Activated naive CD4-positive, alpha-beta T cell treated with anti-CD3 and anti-CD28 coated beads, Interleukin-2, amount 10 ng/mL, durations not matched to agents 7 days and 5 days (primary cell): Measurements from ENCODE around the gene HSPB2.

Experiments
- CTCF ChIA-PET: fragments of 350-600 bp; sonication (Branson Sonifier 250); formaldehyde crosslinking; loops from one replicate; lab custom pipeline; 2021; ENCODE audit warnings: antibody characterized with exemption; lab: Charles Lee
- DNase-seq: peaks from one replicate; pipeline ENCODE4 v3.0.0-alpha.2; 2020
- H3K27ac Mint-ChIP-seq: one replicate; pipeline ENCODE4 v1.8.0; 2021; ENCODE audit warnings: mild to moderate bottlenecking, moderate library complexity, mixed read lengths
- H3K27me3 Mint-ChIP-seq: one replicate; pipeline ENCODE4 v1.8.0; 2021; ENCODE audit warnings: mild to moderate bottlenecking, mixed read lengths
- H3K36me3 Mint-ChIP-seq: one replicate; pipeline ENCODE4 v1.8.0; 2021; ENCODE audit warnings: mixed read lengths
- H3K4me1 Mint-ChIP-seq: one replicate; pipeline ENCODE4 v1.8.0; 2021; ENCODE audit warnings: mixed read lengths
- H3K4me3 Mint-ChIP-seq: one replicate; pipeline ENCODE4 v1.8.0; 2021; ENCODE audit warnings: mild to moderate bottlenecking, moderate library complexity, mixed read lengths
- H3K9me3 Mint-ChIP-seq: one replicate; pipeline ENCODE4 v1.8.0; 2021; ENCODE audit warnings: mixed read lengths

Gene HSPB2

DNA sequence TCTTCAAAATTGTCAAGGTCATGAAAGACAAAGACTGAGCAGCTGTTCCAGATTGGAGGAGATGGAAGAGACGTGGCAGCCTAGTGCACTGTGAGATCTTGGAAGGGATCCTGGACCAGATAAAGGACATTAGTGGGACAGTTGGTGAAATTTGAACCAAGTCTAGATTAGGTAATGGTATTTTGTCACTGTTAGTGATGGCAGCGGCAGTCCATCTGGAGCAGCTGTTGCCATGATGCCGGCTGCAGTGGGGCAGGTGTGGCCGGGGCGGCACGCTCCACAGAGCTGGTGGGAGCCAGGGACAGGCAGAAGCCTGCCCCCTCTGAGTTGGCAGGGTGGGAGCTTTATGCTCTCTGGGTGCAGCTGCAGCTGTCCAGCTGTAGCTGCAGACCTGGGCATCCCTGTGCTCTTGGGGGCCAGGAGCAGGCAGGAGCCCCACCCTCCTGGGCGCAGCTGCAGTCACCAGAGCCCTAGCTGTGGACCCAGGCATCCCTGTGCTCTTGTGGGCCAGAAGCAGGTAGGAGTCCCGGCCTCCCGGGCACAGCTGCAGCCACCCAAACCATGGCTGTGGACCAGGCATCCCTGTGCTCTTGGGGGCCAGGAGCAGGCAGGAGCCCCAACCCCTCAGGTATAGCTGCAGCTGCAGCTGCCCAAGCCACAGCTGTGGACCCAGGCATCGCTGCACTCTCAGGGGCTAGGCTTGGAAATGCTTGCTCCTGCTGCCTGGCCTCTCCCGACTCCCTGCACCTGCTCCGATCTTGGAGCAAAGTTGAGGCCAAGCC is 45.3 kb downstream of the HSPB2 start:
- no peak for DNase-seq
- Mint-ChIP-seq H3K4me1 (no peaks in the 10 kb centered on the region), H3K4me3 (no peak overlapping the region), H3K27ac (no peak overlapping the region), H3K27me3 (no peaks in the 10 kb centered on the region), H3K9me3 (no peaks in the 10 kb centered on the region), H3K36me3 (no peaks in the 10 kb centered on the region)
- CTCF ChIA-PET, result interaction anchor here (1.0 kb wide), 1 partner anchor 8 kb away, joined by 3 read pairs; no protein-coding TSS in a partner anchor

GRCh38 chr11:111960916-111961315 is 48.4 kb downstream of the HSPB2 start:
- no peak for DNase-seq
- Mint-ChIP-seq H3K27me3 (no peaks in the 10 kb centered on the region), H3K4me3 (no peak overlapping the region), H3K36me3 (no peaks in the 10 kb centered on the region), H3K27ac (no peak overlapping the region), H3K4me1 (no peaks in the 10 kb centered on the region), H3K9me3 (no peaks in the 10 kb centered on the region)
- CTCF ChIA-PET, result no interaction called here

DNA sequence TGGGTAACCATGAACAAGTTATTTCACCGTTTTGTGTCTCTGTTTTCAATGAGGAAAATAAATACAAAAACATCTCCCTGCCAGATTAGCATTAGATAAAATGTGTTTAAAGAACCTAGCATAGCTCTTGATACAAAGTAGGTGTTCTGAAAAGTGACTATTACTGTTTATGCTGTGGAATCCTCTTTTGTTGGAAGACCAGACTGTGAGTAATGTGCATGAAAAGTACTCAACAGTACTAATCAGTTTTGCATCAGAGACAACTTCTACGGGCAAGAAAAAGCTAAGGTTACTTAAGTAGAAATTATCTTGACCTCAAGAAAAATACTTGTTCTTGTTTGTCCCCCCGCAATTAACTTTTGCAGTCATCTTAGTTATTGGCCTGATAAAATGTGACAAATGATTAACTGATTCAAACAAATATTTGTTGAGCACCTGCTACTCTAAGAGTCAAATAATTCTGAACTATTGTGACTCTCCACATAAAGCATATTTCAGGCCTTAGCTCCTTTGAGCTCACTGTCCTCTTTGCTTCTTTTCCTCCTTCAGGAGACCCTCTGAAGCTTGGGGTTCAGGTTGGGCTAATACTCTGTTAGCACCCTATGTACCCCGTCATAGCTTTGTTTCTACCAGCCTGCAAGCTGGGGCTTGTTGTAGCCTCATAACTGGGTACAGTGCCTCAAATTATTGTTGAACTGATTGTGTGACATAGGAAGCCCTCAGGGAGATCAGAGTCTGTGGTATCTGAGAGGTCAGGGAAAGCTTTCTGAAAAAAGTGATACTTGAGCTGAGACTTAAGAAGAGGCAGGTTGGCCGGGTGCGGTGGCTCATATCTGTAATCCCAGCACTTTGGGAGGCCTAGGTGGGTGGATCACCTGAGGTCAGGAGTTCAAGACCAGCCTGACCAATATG is 49.1 kb downstream of the HSPB2 start:
- Mint-ChIP-seq H3K4me3 (no peak overlapping the region), H3K9me3 (no peaks in the 10 kb centered on the region), H3K27me3 (no peaks in the 10 kb centered on the region), H3K36me3 (no peaks in the 10 kb centered on the region), H3K4me1 (no peaks in the 10 kb centered on the region), H3K27ac (no peak overlapping the region)
- DNase-seq, result no peak
- CTCF ChIA-PET, result interaction anchor here (0.8 kb wide), 1 partner anchor 21 kb away, joined by 3 read pairs; no protein-coding TSS in a partner anchor
